ENCODE data around the gene ZNF365.

DNA sequence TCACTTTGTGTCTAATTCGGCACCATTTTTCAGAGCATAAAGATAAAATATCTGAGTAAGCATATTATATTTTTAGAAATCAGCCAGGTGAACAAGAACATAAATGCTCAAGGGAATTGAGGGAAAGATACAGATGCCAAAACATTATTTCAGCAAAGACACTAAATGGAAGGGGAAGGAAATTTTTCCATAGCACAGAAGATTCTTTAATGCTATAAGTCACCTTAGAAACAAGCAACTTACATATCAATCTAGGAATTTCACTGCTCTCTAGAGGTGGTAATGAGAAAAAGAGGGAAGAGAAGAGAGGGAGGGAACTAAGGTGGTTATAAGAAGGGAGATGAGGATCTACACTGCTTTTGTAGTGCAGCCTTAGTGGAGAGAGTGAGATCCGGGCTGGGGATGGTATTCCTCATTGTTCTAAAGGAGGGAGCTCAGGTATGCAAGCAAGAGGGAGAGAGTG, 20.4 kb downstream of the ZNF365 start:
- TF ChIP-seq EZH2 (IDR thresholded peaks at IDR 0.05; ENCODE audit: borderline replicate concordance, insufficient read depth, low read length, poor library complexity, severe bottlenecking), result no peak
- TF ChIP-seq, protein P1, sequence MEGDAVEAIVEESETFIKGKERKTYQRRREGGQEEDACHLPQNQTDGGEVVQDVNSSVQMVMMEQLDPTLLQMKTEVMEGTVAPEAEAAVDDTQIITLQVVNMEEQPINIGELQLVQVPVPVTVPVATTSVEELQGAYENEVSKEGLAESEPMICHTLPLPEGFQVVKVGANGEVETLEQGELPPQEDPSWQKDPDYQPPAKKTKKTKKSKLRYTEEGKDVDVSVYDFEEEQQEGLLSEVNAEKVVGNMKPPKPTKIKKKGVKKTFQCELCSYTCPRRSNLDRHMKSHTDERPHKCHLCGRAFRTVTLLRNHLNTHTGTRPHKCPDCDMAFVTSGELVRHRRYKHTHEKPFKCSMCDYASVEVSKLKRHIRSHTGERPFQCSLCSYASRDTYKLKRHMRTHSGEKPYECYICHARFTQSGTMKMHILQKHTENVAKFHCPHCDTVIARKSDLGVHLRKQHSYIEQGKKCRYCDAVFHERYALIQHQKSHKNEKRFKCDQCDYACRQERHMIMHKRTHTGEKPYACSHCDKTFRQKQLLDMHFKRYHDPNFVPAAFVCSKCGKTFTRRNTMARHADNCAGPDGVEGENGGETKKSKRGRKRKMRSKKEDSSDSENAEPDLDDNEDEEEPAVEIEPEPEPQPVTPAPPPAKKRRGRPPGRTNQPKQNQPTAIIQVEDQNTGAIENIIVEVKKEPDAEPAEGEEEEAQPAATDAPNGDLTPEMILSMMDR (IDR thresholded peaks at IDR 0.05; ENCODE audit: poor library complexity, severe bottlenecking), result peak; percentile 57
- TF ChIP-seq RAD21 (conservative IDR thresholded peaks at IDR 0.05), result peak; percentile 61
- peak; percentile 60 for TF ChIP-seq POLR2AphosphoS5 (IDR thresholded peaks at IDR 0.05)
- no peak for TF ChIP-seq TAF1 (IDR thresholded peaks at IDR 0.05; ENCODE audit: low read depth)
- TF ChIP-seq, protein P2, sequence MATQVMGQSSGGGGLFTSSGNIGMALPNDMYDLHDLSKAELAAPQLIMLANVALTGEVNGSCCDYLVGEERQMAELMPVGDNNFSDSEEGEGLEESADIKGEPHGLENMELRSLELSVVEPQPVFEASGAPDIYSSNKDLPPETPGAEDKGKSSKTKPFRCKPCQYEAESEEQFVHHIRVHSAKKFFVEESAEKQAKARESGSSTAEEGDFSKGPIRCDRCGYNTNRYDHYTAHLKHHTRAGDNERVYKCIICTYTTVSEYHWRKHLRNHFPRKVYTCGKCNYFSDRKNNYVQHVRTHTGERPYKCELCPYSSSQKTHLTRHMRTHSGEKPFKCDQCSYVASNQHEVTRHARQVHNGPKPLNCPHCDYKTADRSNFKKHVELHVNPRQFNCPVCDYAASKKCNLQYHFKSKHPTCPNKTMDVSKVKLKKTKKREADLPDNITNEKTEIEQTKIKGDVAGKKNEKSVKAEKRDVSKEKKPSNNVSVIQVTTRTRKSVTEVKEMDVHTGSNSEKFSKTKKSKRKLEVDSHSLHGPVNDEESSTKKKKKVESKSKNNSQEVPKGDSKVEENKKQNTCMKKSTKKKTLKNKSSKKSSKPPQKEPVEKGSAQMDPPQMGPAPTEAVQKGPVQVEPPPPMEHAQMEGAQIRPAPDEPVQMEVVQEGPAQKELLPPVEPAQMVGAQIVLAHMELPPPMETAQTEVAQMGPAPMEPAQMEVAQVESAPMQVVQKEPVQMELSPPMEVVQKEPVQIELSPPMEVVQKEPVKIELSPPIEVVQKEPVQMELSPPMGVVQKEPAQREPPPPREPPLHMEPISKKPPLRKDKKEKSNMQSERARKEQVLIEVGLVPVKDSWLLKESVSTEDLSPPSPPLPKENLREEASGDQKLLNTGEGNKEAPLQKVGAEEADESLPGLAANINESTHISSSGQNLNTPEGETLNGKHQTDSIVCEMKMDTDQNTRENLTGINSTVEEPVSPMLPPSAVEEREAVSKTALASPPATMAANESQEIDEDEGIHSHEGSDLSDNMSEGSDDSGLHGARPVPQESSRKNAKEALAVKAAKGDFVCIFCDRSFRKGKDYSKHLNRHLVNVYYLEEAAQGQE (IDR thresholded peaks at IDR 0.05; ENCODE audit: borderline replicate concordance), result peak; percentile 86
- peak; percentile 73 for TF ChIP-seq EP300 (conservative IDR thresholded peaks at IDR 0.05; ENCODE audit: poor library complexity, severe bottlenecking)
- no peak for TF ChIP-seq MXI1 (conservative IDR thresholded peaks at IDR 0.05; ENCODE audit: poor library complexity, severe bottlenecking)
- peak; percentile 44 for TF ChIP-seq SMC3 (conservative IDR thresholded peaks at IDR 0.05; ENCODE audit: poor library complexity)
